IPS-18c (cell line): ENCODE results near the gene SCMH1.
A peak's percentile ranks its signal among the peaks of the same experiment; 100 is the strongest.

ENCODE experiments used
- H3K4me3 ChIP-seq: 2 replicates; pipeline ENCODE4 v1.7.0; 2013; ENCODE audit warnings: low read depth, mild to moderate bottlenecking, low read length, moderate library complexity; ENCODE audit not compliant: insufficient read depth
- H3K9me3 ChIP-seq: one replicate; pipeline ENCODE4 v1.6.1; 2013; ENCODE audit warnings: mild to moderate bottlenecking, low read length, moderate library complexity; ENCODE audit not compliant: control insufficient read depth, insufficient read depth

Gene SCMH1

GRCh38 chr1:40985875-40986274 is 256.2 kb downstream of the SCMH1 start:
- Histone ChIP-seq H3K9me3 (no peaks in the 10 kb centered on the region), H3K4me3 (no peak overlapping the region)

DNA sequence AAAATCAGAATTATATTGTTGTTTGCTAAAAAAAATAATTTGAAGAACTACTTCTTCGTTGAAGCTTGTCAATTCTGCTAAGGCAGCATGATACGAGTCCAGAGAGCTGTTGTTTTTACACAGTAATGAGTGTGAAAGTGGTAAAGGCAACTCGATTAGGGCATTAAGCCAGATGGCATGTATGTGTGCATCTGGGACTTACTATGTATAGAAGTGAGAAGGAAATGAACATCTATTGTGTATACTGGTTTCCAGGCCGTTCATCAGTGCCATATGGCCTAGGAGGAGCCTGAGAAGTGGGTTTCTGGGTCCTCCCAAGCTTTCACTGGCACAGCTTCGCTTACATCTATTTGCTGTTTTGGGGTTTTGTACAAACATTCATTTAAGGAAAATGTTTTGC is 256.9 kb downstream of the SCMH1 start:
- Histone ChIP-seq H3K4me3 (no peak overlapping the region), H3K9me3 (no peaks in the 10 kb centered on the region)

DNA sequence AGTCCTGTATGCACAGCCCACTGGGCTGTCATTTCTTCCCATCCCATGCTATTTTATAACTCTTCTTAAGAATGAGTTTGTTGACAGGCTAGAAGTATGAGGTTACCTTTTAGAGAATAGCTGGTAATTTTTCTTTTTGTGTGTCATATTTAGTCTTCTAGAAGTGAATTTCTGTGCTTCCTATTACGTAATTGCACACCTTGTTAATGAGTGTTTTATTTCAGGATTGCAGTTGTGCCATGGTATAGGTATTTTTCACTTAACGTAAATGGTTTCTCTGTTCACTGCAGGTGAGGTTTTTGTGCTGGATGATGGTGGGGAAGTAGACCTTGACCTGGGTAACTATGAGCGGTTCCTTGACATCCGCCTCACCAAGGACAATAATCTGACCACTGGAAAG is 257.6 kb downstream of the SCMH1 start:
- no peak overlapping the region for H3K4me3 ChIP-seq
- no peaks in the 10 kb centered on the region for H3K9me3 ChIP-seq

DNA sequence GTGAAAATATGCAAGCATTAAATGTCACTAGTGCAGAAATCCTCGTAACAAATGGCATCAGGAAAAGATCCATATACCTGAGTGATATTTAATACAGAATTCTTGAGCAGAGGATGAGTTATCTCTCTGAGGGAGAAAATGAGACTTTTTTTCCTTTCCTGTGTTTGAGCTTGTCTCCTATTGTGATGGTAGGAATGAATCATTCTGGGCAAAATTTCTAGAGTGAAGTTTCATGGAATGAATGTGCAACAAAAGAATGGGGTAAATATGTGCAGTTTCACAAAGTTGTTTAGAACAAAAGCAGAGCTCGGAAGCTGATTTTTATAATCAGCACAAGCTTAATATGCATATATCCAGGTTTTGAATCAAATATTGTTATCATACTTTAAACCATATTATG is 258.0 kb downstream of the SCMH1 start:
- H3K4me3 ChIP-seq: no peak overlapping the region

GRCh38 chr1:40983286-40983685 is 258.8 kb downstream of the SCMH1 start:
- H3K9me3 ChIP-seq: no peaks in the 10 kb centered on the region
- H3K4me3 ChIP-seq: no peak overlapping the region

More for the DNA sequence above, 258.0 kb downstream of the SCMH1 start:
- no peaks in the 10 kb centered on the region for H3K9me3 ChIP-seq

DNA sequence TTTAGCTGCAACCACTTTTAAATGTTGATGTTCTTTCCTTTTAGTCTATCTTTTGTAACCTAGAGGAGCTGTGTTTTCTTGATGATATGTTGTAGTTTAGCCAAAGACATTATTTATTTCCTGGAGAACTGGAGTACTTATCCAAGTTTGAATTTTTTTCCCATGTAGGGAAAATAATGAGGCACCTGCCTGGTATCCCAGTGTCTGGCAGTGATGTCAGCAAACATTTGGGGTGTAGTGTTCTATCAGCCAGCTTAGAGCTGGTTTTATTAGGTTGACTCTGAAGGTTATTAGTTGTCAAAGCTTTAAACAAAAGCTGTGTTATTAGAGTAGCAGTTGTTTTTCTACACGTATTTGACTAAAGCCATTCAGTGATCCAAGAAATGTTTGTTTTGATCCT is 259.4 kb downstream of the SCMH1 start:
- Histone ChIP-seq H3K9me3 (no peaks in the 10 kb centered on the region), H3K4me3 (no peak overlapping the region)

- H3K9me3 ChIP-seq: no peaks in the 10 kb centered on the region
- H3K4me3 ChIP-seq: no peak overlapping the region; the same call in 1 of the 2 replicates
These were observed 260.2 kb downstream of the SCMH1 start for GRCh38 chr1:40981691-40982448.

DNA sequence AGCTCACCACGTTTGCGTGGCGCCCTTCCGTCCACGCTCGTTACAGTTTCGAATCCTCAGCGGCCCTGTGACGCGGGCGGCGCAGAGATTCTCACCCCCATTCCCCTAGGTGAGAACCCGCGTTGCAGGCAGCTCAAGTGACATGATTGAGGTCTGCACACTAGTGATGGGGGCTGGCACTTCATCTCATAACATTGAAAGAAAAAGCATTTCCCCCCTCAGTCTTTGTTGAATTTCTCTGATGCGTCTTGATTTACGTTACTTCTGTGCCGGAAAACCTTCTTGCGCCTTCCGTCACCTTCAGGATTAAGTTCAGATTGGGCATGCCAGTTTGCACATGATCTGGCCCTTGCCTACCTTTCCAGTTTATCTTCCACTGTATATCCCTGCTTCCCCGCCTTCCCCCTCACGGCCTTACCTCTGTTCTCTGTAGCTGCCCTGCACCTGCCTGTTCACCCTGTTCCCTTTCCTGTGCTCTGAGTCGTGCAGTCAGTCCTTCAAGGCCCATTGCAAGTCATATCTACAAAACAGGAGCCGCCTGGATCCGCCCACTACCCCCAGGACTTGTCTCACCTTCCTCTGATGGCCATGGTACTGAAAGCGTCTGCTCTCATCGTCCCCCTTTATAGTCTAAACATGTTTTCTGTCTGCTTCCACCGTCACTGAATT is 261.5 kb downstream of the SCMH1 start:
- Histone ChIP-seq H3K9me3 (no peaks in the 10 kb centered on the region), H3K4me3 (peak overlapping the region; percentile 95)

DNA sequence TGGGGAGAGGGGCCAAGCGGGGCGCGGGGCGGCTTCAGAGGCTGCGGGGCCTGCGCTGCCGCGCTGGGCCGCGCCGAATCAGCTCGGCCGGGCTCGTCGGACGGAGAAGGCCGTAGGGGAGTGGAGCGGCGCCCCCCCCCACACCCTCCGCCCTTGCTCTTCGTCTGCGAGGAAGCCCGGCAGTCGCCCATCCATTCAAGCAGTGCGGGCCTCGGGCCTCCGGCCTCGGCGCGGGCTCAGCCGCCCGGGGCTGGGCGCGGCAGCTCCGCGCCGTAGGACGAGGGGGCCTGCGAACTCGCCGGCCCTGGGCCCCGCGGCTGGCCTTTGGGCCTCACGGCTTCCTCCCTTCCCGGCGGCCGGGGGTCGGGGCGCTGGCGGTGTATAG is 262.0 kb downstream of the SCMH1 start:
- peak overlapping the region; percentile 95 for H3K4me3 ChIP-seq
- no peaks in the 10 kb centered on the region for H3K9me3 ChIP-seq

DNA sequence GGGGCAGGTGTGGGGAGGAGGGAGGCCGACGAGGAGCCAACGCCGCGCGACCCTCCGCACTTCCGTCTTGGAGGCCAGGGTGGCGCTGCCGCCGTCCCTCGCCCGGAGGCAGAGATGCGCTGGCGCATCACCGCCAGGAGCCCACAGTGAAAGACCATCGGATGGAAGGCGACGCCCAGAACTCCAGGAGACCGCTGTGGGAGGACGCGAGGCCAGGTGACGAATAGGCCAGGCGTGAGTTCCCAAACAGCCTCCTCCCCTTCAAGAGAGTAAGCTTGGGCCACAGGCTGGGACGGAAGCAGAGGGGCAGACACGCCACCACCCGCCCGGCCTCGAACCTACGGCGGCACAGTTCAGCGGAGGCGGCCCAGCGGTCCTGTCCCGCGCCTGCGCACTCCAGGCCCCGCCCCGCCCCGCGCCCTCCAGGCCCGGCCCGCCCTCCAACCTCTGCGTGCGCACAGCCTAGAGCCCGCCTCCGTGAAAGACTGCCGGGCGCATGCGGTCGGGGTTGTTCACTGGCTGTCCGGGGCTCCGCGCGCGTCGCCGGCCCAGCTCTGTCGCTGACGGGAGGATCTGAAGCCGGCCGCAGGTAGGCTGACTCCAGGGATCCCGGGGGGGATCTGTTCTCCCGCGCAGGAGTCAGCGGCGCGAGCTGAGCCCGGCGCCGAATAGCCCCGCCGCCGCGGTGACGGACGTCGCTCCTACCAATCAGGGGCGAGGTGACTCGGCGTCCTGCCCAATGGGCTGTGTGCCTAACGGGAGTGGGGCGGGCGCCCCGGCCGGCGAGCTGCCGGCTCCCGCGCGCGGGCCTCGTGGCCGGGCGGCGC is 262.7 kb downstream of the SCMH1 start, which contains the start of gene CTPS1:
CTPS1 (plus strand) TSS at position 456 of the 827 bp plus-strand sequence. CDS start 3,595 bp downstream, outside the sequence.
- peak within 1 kb of the TSS; percentile 95 for H3K4me3 ChIP-seq
- H3K9me3 ChIP-seq: no peaks in the 10 kb centered on the region

DNA sequence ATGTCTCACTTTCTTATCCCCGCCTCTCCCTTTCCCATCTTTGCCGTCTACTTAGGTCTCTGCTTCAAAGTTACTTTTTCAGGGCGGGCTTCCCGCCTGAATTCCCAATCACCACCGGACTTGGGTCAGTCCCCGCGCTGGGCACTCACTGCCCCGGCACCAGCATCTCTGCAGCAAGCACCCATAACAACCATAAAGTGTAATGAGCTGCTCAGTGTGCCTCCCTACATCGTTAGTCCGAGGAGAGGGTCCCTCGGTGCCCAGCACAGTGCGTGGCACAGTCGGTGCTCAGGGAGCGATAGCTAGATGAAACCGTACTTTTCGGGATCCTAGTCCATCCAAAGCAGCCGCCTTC is 263.2 kb downstream of the SCMH1 start:
- peak overlapping the region; percentile 95 for H3K4me3 ChIP-seq
- H3K9me3 ChIP-seq: no peaks in the 10 kb centered on the region

- H3K9me3 ChIP-seq: no peaks in the 10 kb centered on the region
- no peak overlapping the region for H3K4me3 ChIP-seq
These were observed 264.4 kb downstream of the SCMH1 start for GRCh38 chr1:40977716-40978115.
